ENCODE data around the gene TPH2.

Gene TPH2

GRCh38 chr12:72025524-72025923 lies 86.9 kb downstream of the TPH2 start:
- no peak for TF ChIP-seq CTCF (IDR thresholded peaks at IDR 0.05; ENCODE audit: low read depth, low read length)
- no peak for DNase-seq (ENCODE audit: extremely low read depth, low read depth)

- no peak for DNase-seq (ENCODE audit: extremely low read depth, low read depth)
- no peak for TF ChIP-seq CTCF (IDR thresholded peaks at IDR 0.05; ENCODE audit: low read depth, low read length)
Observed at GRCh38 chr12:72028966-72029365, 90.3 kb downstream of the TPH2 start.

GRCh38 chr12:72030277-72030676 lies 91.6 kb downstream of the TPH2 start:
- no peak for DNase-seq (ENCODE audit: extremely low read depth, low read depth)
- TF ChIP-seq CTCF (IDR thresholded peaks at IDR 0.05; ENCODE audit: low read depth, low read length): no peak

GRCh38 chr12:72031066-72031465 lies 92.4 kb downstream of the TPH2 start:
- no peak for DNase-seq (ENCODE audit: extremely low read depth, low read depth)
- TF ChIP-seq CTCF (IDR thresholded peaks at IDR 0.05; ENCODE audit: low read depth, low read length): no peak

GRCh38 chr12:72033991-72034390 lies 95.3 kb downstream of the TPH2 start:
- TF ChIP-seq CTCF (IDR thresholded peaks at IDR 0.05; ENCODE audit: low read depth, low read length): no peak
- DNase-seq (ENCODE audit: extremely low read depth, low read depth): no peak

GRCh38 chr12:72035625-72036024 lies 97.0 kb downstream of the TPH2 start:
- no peak for DNase-seq (ENCODE audit: extremely low read depth, low read depth)
- TF ChIP-seq CTCF (IDR thresholded peaks at IDR 0.05; ENCODE audit: low read depth, low read length): no peak

GRCh38 chr12:72036393-72036792 lies 97.7 kb downstream of the TPH2 start:
- no peak for TF ChIP-seq CTCF (IDR thresholded peaks at IDR 0.05; ENCODE audit: low read depth, low read length)
- no peak for DNase-seq (ENCODE audit: extremely low read depth, low read depth)

Data from AG09319 (cell line).